GM12875 (cell line): ENCODE measurements around the gene MIOX.
A peak's percentile ranks its signal among the peaks of the same experiment; 100 is the strongest.

Experiments
- H3K4me3 ChIP-seq: one replicate; pipeline ENCODE4 v1.5.1; 2011; ENCODE audit warnings: low read depth, low read length, control low read depth
- CTCF ChIP-seq: IDR thresholded peaks from 2 replicates; pipeline ENCODE4 v1.5.1; 2011; ENCODE audit warnings: low read depth, mild to moderate bottlenecking, control low read depth, inconsistent platforms, low read length, moderate library complexity, borderline replicate concordance; ENCODE audit not compliant: insufficient read depth

MIOX gene

GRCh38 chr22:50456466-50457234 lies 30.0 kb upstream of the MIOX start:
- TF ChIP-seq CTCF: peak; percentile 47
- H3K4me3 ChIP-seq: no peak overlapping the region

GRCh38 chr22:50459016-50459415 lies 27.6 kb upstream of the MIOX start:
- no peak for TF ChIP-seq CTCF
- H3K4me3 ChIP-seq: no peak overlapping the region

GRCh38 chr22:50459496-50460140 lies 27.0 kb upstream of the MIOX start:
- no peak overlapping the region for H3K4me3 ChIP-seq
- TF ChIP-seq CTCF: no peak

GRCh38 chr22:50460938-50461337 lies 25.7 kb upstream of the MIOX start:
- no peak overlapping the region for H3K4me3 ChIP-seq
- no peak for TF ChIP-seq CTCF

GRCh38 chr22:50461536-50461935 lies 25.1 kb upstream of the MIOX start:
- no peak overlapping the region for H3K4me3 ChIP-seq
- no peak for TF ChIP-seq CTCF

GRCh38 chr22:50461979-50462540 lies 24.6 kb upstream of the MIOX start:
- no peak for TF ChIP-seq CTCF
- H3K4me3 ChIP-seq: no peak overlapping the region
